Activated effector memory CD4-positive, alpha-beta T cell treated with Interleukin-2 at 50 U/mL for 16 hours (primary cell): ENCODE measurements around the gene PTGER3.

Experiments used
- DNase-seq: peaks from one replicate; pipeline ENCODE4 v3.0.0-alpha.2; 2020

PTGER3 gene

DNA sequence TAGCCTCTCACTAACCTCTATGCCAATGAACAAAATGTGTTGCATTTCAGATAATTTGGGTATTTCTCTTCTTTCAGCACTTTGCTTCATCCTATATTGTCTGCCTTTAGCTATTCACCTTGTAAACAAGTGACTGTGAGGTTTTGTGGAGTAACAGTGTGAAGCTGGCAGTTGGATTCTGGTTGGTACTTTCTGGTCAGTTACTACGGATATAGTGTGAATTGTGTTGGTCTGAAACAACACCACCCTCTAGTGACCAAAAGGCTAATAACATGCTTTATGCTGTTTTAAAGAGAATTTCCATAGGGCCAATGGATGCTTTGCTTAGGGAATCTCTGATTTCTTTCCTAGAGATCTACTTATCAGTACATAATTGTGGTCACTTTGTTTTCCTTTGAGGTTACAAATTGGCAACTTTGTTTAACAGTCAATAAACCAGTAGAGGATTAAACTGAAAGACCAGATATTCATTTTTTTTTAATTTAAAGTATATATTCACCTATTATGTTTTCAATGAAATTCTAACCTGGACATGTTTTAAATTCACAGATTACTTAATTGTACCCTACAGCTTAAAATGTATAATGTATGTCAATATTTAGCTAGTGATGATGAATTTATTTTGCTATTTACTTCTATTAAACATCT lies 2.5 kb upstream of the PTGER3 start:
- no peak for DNase-seq

DNA sequence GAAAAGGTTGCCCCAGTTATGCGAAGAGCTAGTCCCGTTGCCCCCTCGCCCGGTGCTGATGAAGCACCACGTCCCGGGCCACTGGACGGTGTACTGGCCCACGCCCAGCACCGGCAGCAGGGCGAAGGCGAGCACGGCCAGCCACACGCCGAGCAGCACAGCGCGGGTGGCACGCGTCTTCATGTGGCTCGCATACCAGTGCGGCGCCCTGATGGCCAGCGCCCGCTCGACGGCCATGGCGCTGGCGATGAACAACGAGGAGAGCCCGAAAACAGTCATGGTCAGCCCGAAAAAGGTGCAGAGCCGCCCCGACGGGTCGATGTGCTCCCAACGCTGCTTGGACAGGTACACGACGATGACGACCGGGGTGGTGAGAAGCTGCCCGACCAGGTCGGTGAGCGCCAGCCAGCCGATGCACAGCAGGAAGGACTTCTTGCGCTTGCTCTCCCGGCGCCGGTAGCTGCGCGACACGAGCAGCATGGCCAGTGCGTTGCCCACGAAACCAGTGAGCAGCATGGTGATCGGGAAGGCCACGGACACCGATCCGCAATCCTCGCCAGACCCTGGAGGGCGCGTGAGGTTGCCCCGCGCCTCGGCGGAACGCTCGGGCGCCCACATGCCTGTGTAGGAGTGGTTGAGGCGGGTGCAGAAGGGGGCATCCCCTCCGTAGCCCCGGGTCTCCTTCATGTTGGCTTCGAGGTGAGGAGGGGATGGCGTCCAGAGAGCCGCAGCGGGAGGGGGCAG lies 553 bp downstream of the PTGER3 start:
- no peak for DNase-seq

DNA sequence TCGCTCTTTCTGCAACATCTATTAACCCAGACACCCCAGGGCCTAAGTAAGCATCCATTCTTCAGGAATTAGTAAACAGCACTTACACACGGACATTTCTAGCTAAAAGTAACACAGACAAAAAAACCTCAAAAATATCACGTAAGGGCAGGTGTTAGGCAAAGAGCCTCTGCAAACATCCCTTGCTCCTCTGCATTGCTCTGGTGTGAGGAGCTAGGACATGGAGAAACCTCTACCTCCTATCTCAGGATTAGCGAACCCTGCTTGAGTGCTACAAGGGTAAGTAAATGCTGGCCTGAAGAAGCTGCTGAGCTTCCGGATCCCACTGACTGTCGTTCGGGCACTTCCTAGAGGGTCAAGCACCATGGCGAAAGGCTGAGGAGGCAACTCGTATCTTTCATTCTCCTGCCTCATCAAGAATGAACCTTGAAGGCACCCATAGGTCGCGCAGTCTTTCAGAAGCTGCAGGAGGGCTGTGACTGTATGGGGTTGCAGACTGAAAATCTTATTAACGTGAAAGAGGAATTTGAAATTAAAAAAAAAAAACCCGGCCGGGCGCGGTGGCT lies 2.1 kb downstream of the PTGER3 start:
- DNase-seq: no peak

DNA sequence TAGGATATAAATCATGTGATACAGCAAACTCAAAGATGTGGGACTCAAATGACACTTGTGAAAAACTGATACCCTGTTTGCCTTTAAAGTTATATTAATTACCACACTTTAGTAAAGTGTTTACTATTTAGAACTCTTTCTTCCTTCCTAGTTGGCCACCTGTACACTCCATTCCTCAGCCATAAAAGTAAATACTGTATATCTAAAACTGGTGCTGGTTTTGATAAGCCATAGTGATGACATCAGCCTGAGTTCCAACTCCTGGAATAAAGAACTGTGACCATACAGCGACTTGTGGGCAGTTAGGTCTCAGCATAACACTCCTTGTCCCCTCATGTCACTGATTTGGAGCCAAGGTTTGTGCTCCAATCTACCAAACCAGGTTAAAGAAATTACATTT lies 2.8 kb downstream of the PTGER3 start:
- no peak for DNase-seq

DNA sequence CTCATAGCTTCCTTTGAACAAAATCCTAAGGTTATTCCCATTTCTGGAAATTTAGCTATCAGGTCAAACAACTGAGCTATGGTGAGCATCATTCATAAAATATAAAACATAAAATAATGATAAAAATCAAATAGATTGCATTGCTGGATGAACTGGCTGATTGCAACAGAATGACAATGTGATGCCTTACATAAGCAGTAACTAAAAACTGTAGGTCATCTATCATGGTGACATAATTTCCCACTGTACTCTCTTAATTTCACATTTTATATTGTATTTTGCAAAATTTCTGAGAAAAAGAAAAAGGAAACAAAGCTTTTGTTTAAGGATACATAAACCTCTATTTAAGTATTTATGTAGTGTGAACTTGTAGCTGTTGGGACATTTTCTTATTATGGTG lies 4.6 kb downstream of the PTGER3 start:
- DNase-seq: no peak

- DNase-seq: no peak
Measured at GRCh38 chr1:71041806-71042205, 5.8 kb downstream of the PTGER3 start.

DNA sequence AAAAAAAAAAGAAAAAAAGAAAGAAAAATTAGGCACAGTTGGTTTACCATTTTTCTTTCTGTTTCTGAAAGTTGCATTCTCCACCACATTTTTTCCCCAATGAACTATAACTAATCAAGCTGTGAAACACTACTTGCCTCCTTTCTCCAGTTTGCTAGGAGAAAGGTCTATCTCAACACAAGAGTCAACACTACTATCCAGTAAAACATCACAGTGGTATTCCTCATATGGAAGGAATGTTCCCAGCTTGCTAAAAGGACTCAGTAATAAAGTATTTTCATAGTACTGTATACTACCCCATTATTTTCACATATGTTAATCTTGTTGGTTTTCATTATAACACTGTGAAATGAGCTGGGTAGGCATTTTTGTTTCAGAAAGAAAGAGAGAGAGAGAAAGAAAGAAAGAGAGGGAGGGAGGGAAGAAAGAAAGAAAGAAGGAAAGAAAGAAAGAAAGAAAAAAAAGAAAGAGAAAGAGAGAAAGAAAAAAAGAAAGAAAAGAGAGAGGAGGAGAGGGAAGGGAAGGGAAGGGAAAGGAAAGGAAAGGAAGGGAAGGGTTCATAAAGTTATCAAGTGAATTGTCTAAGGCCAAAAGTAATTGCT lies 7.9 kb downstream of the PTGER3 start:
- no peak for DNase-seq

GRCh38 chr1:71038942-71039341 lies 8.7 kb downstream of the PTGER3 start:
- no peak for DNase-seq

DNA sequence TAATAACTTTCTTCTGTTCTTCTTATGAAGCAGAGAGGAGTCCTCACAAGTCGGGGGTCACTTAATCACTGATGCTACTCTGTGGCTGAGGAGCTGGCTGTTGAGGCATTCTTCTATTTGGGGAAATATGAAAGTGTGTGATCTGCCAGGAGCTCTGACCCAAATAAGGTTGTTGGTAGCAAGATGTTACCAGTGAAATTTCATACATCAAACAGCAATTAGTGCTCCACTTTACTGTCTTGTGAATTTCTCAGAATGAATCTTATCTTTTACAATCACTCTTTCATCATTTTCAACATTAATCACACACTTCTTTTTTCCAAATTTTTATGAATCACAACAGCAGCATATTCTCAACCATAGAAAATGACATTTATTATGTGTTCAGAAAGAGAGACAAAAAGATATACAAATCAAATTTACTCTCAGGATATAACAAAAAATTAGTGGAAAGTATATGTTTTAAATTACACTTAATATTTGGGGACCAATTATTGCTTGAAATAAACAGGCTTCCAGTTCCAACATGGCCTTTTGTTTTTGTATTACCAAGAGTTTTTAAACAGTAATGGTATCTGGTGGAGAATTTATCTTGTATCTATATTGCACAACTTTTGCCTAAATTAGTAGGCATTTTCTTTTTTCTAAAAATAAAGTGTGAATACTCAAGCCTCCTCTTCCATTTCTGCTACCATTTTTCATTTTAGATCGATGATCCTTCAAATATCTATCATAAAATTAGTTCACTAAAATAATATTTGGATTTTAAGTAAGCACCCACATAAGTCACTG lies 9.6 kb downstream of the PTGER3 start:
- DNase-seq: no peak

- no peak for DNase-seq
Measured at GRCh38 chr1:71037066-71037465, 10.6 kb downstream of the PTGER3 start.

- DNase-seq: no peak
Measured at GRCh38 chr1:71033136-71033535, 14.5 kb downstream of the PTGER3 start.

DNA sequence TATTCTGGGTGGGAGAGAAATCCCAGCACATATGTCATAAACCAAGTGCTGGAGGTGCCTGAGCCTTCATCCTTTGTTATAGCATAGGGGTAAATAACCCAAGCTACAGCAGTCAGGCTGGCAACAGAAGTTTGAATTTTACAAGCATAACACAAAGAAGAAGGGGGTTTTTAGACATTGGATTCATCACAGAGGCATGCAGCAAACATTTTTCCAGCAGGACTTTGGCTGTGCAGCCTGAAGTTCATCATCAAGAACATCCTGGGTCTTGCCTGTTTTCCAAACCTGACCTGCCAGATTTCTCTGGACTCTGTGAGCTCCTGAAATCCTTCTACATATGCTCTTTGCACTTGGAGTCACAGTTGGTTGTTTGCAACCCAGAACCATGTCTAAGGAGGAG lies 16.2 kb downstream of the PTGER3 start:
- no peak for DNase-seq

- DNase-seq: no peak
Measured at GRCh38 chr1:71030026-71030425, 17.6 kb downstream of the PTGER3 start.

- DNase-seq: no peak
Measured at GRCh38 chr1:71028981-71029380, 18.6 kb downstream of the PTGER3 start.

GRCh38 chr1:71027991-71028390 lies 19.6 kb downstream of the PTGER3 start:
- DNase-seq: no peak

- DNase-seq: no peak
Measured at GRCh38 chr1:71026093-71026492, 21.5 kb downstream of the PTGER3 start.

DNA sequence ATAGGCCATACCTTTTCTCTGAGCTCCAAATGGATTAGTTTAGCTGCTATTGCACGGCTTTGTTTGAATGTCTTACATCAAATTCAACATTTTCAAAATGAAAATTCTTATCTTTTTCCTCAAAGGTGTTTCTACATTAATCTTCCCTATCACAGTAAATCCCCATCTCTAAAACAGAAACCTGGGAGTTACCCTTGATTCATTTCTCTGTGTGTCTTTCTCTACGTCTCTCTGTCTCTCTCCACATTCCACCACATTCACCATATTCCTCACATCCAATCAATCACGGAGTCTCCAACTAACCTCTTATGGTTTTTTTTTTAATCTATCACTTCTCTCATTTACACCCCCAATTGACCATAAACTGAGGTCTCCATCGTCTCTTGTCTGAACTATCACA lies 24.1 kb downstream of the PTGER3 start:
- DNase-seq: no peak

DNA sequence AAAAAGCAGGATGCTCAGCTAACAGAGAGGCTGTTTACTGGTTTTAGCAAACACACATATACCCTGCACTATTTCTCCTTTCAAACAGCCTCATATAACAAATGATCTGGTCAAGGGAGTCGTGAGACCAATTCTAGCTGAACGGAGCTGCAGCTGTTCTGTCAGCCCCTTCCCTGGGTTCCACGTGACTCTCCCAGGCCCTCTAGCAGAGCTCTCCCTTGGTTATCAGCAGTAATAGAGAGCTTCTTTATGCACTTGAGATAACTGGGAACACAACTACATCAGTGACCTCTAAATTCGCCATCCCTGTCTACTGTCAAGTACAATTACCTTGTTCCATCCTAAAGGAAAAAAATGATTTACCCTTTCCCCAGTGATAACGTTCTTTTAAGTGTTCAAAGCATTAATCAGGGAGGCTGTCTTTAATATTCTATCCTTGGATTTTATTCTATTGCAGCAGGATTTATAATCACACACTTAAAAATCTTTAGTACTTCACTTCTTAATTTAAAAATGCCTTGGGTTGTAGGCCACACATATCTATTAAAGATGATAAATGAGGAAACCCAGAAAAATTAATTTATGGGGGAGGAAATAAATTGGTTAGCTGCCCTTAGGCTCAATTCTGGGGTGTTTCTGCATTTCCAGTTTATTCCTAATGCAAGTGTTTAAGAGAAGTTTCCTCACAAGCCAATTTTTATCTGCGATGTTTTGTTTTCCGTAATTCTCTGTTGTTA lies 28.2 kb downstream of the PTGER3 start:
- no peak for DNase-seq

DNA sequence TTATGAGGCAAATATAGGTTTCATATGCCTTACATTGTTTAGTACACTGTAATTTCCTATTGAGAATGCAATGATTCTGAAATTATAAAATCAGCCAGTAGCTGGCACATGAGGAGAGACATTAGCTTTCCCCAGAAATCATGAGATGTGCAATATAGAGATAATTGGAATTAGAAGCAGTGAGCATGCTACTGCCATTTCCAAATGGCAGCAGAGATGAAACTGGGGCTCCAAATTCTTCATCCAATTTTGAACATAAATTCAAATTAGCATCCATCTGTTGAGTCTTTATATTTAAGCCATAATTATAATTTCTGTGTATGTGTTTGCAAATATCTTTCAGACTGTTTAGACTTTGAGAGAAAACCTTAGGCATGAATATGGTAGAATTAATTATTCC lies 28.8 kb downstream of the PTGER3 start:
- DNase-seq: no peak

- no peak for DNase-seq
Measured at GRCh38 chr1:71015745-71016144, 31.9 kb downstream of the PTGER3 start.

GRCh38 chr1:71014178-71014579 lies 33.4 kb downstream of the PTGER3 start:
- no peak for DNase-seq

GRCh38 chr1:71002709-71003475 lies 44.7 kb downstream of the PTGER3 start:
- DNase-seq: no peak
